Measurements from ENCODE around the gene GPAT3.

The GPAT3 gene

GRCh38 chr4:83613994-83614393 lies 78.1 kb downstream of the GPAT3 start:
- H3F3A ChIP-seq (ENCODE audit: insufficient read depth, low read length), result no peaks in the 10 kb centered on the region
- H3K36me3 ChIP-seq (ENCODE audit: insufficient read depth, low read length), result no peaks in the 10 kb centered on the region
- H3K9me3 ChIP-seq (ENCODE audit: low read length), result no peaks in the 10 kb centered on the region; the same call in 1 of the 2 replicates
- no peaks in the 10 kb centered on the region for H4K20me1 ChIP-seq (ENCODE audit: insufficient read depth, low read length)
- H3K4me2 ChIP-seq (ENCODE audit: low read length), result no peak overlapping the region
- no peaks in the 10 kb centered on the region for H3K4me1 ChIP-seq (ENCODE audit: insufficient read depth, low read length, severe bottlenecking)
- no peaks in the 10 kb centered on the region for H3K79me2 ChIP-seq (ENCODE audit: insufficient read depth, low read length)
- H2AFZ ChIP-seq (ENCODE audit: low read length), result no peak overlapping the region
- no peak overlapping the region for H3K9ac ChIP-seq (ENCODE audit: low read length)
- no peak overlapping the region for H3K4me3 ChIP-seq (ENCODE audit: low read depth, low read length, poor library complexity, severe bottlenecking)
- no peaks in the 10 kb centered on the region for H3K9me2 ChIP-seq (ENCODE audit: low read depth, low read length)
- TF ChIP-seq EZH2 (IDR thresholded peaks at IDR 0.05; ENCODE audit: borderline replicate concordance, low read length) (no peak), CTCF (IDR thresholded peaks at IDR 0.05; ENCODE audit: low read length) (no peak)
- H3K27me3 ChIP-seq (ENCODE audit: insufficient read depth, low read length), result no peaks in the 10 kb centered on the region
- no peak overlapping the region for H3K27ac ChIP-seq (ENCODE audit: low read depth, low read length, poor library complexity, severe bottlenecking)

- no peak overlapping the region for H2AFZ ChIP-seq (ENCODE audit: low read length)
- H3K36me3 ChIP-seq (ENCODE audit: insufficient read depth, low read length), result no peaks in the 10 kb centered on the region
- H4K20me1 ChIP-seq (ENCODE audit: insufficient read depth, low read length), result no peaks in the 10 kb centered on the region
- H3K9ac ChIP-seq (ENCODE audit: low read length), result no peak overlapping the region
- H3K27me3 ChIP-seq (ENCODE audit: insufficient read depth, low read length), result no peaks in the 10 kb centered on the region
- H3K9me3 ChIP-seq (ENCODE audit: low read length), result no peaks in the 10 kb centered on the region; the same call in 1 of the 2 replicates
- H3K9me2 ChIP-seq (ENCODE audit: low read depth, low read length), result no peaks in the 10 kb centered on the region
- no peak overlapping the region for H3K4me2 ChIP-seq (ENCODE audit: low read length)
- no peak overlapping the region for H3K4me3 ChIP-seq (ENCODE audit: low read depth, low read length, poor library complexity, severe bottlenecking)
- no peaks in the 10 kb centered on the region for H3K79me2 ChIP-seq (ENCODE audit: insufficient read depth, low read length)
- H3F3A ChIP-seq (ENCODE audit: insufficient read depth, low read length), result no peaks in the 10 kb centered on the region
- TF ChIP-seq EZH2 (IDR thresholded peaks at IDR 0.05; ENCODE audit: borderline replicate concordance, low read length), result no peak
- TF ChIP-seq CTCF (IDR thresholded peaks at IDR 0.05; ENCODE audit: low read length), result no peak
- H3K4me1 ChIP-seq (ENCODE audit: insufficient read depth, low read length, severe bottlenecking), result no peaks in the 10 kb centered on the region
- H3K27ac ChIP-seq (ENCODE audit: low read depth, low read length, poor library complexity, severe bottlenecking), result no peak overlapping the region
These were observed 80.3 kb downstream of the GPAT3 start for GRCh38 chr4:83616252-83616651.

- H3K27ac ChIP-seq (ENCODE audit: low read depth, low read length, poor library complexity, severe bottlenecking), result no peak overlapping the region
- TF ChIP-seq CTCF (IDR thresholded peaks at IDR 0.05; ENCODE audit: low read length), result no peak
- no peak for TF ChIP-seq EZH2 (IDR thresholded peaks at IDR 0.05; ENCODE audit: borderline replicate concordance, low read length)
- no peaks in the 10 kb centered on the region for H3K4me1 ChIP-seq (ENCODE audit: insufficient read depth, low read length, severe bottlenecking)
- H2AFZ ChIP-seq (ENCODE audit: low read length), result no peak overlapping the region
- no peaks in the 10 kb centered on the region for H3K79me2 ChIP-seq (ENCODE audit: insufficient read depth, low read length)
- no peaks in the 10 kb centered on the region for H3F3A ChIP-seq (ENCODE audit: insufficient read depth, low read length)
- no peaks in the 10 kb centered on the region for H4K20me1 ChIP-seq (ENCODE audit: insufficient read depth, low read length)
- no peaks in the 10 kb centered on the region for H3K27me3 ChIP-seq (ENCODE audit: insufficient read depth, low read length)
- H3K4me2 ChIP-seq (ENCODE audit: low read length), result no peak overlapping the region
- H3K4me3 ChIP-seq (ENCODE audit: low read depth, low read length, poor library complexity, severe bottlenecking), result no peak overlapping the region
- no peaks in the 10 kb centered on the region for H3K9me2 ChIP-seq (ENCODE audit: low read depth, low read length)
- H3K36me3 ChIP-seq (ENCODE audit: insufficient read depth, low read length), result no peaks in the 10 kb centered on the region
- no peaks in the 10 kb centered on the region; the same call in 1 of the 2 replicates for H3K9me3 ChIP-seq (ENCODE audit: low read length)
- no peak overlapping the region for H3K9ac ChIP-seq (ENCODE audit: low read length)
These were observed 81.6 kb downstream of the GPAT3 start for GRCh38 chr4:83617371-83618035.
